Stimulated activated CD8-positive, alpha-beta memory T cell treated with anti-CD3 and anti-CD28 coated beads, Interleukin-4, amount 100 ng/mL, for 4 hours (primary cell): Measurements from ENCODE around the gene ACAT1.
"Not testable (repeated sequence)": the region's sequence is repeated elsewhere in the genome, so short reads cannot be mapped to it uniquely, and the experiment has no call there.

Experiments
- DNase-seq, 2 donors: peaks; one replicate each; pipeline ENCODE4 v3.0.0-alpha.2; 2020; ENCODE audit warnings: low read depth in 2 of 2, low spot score in 1 of 2

Gene ACAT1

GRCh38 chr11:108144615-108145014 lies 23.2 kb downstream of the ACAT1 start:
- no peak for DNase-seq

GRCh38 chr11:108147150-108147549 lies 25.8 kb downstream of the ACAT1 start:
- no peak for DNase-seq

GRCh38 chr11:108148556-108148955 lies 27.2 kb downstream of the ACAT1 start:
- no peak for DNase-seq

GRCh38 chr11:108154591-108154990 lies 33.2 kb downstream of the ACAT1 start:
- no peak for DNase-seq

GRCh38 chr11:108160970-108161566 lies 39.7 kb downstream of the ACAT1 start:
- no peak for DNase-seq

GRCh38 chr11:108162878-108163277 lies 41.5 kb downstream of the ACAT1 start:
- DNase-seq, result not testable (repeated sequence)

GRCh38 chr11:108167624-108168023 lies 46.3 kb downstream of the ACAT1 start:
- DNase-seq, result no peak

GRCh38 chr11:108170184-108170583 lies 48.8 kb downstream of the ACAT1 start:
- DNase-seq, result no peak

- DNase-seq, result no peak
Observed at GRCh38 chr11:108177570-108177969, 56.2 kb downstream of the ACAT1 start.

- no peak for DNase-seq
Observed at GRCh38 chr11:108193725-108194124, 72.4 kb downstream of the ACAT1 start.

GRCh38 chr11:108196901-108197300 lies 75.5 kb downstream of the ACAT1 start:
- no peak for DNase-seq
